ENCODE measurements around the gene CAMK1D. TPM values are rescaled to one million over a fixed set of nuclear protein-coding genes. Genes with fewer than 3 reads are reported as not detected.
"Not testable (repeated sequence)": the region's sequence is repeated elsewhere in the genome, so short reads cannot be mapped to it uniquely, and the experiment has no call there.

CAMK1D gene
- total and polyA plus RNA-seq, 2 experiments from 2014 or later: 4.6 to 7.2 TPM

GRCh38 chr10:12724807-12725579 is 375.6 kb downstream of the CAMK1D start:
- TF ChIP-seq STAT1 (IDR thresholded peaks at IDR 0.05; ENCODE audit: unreplicated experiment) (no peak), ETS1 (IDR thresholded peaks at IDR 0.05) (no peak), POLR2AphosphoS5 (IDR thresholded peaks at IDR 0.05; ENCODE audit: low read depth) (no peak), CREB1 (CRISPR knock-in tag; IDR thresholded peaks at IDR 0.05; ENCODE audit: low read depth) (no peak), JUNB (IDR thresholded peaks at IDR 0.05; ENCODE audit: unreplicated experiment) (no peak), ZNF462 (CRISPR knock-in tag; IDR thresholded peaks at IDR 0.05) (no peak), ZNF331 (CRISPR knock-in tag; IDR thresholded peaks at IDR 0.05; ENCODE audit: low read depth) (no peak)
- Histone ChIP-seq H3K4me2 (no peak overlapping the region), H3K9me2 (ENCODE audit: insufficient read depth) (no peaks in the 10 kb centered on the region), H4K20me1 (replicated peaks; ENCODE audit: insufficient read depth) (no peaks in the 10 kb centered on the region), H3K4me1 (ENCODE audit: insufficient read depth) (0 out of 2 replicates have a peak, but pooled peaks cover 7% of the 10 kb centered on the region), H3K36me3 (ENCODE audit: insufficient read depth) (no peaks in the 10 kb centered on the region), H2AFZ (no peak overlapping the region), H3K27ac (ENCODE audit: low read depth) (no peak overlapping the region), H3K79me2 (replicated peaks; ENCODE audit: insufficient read depth) (no peaks in the 10 kb centered on the region), H3K4me3 (no peak overlapping the region), H3F3A (replicated peaks; ENCODE audit: low read depth) (no peaks in the 10 kb centered on the region), H3K27me3 (ENCODE audit: insufficient read depth) (no peaks in the 10 kb centered on the region)
- H3K27me3 Mint-ChIP-seq (ENCODE audit: insufficient read depth, low read depth, poor library complexity): peaks cover 2% of the 10 kb centered on the region
- ATAC-seq: peak; percentile 72
- H3K9me3 Mint-ChIP-seq: no peaks in the 10 kb centered on the region
- peak; percentile 36 for DNase-seq (ENCODE audit: low spot score)
- H3K4me3 Mint-ChIP-seq: no peak overlapping the region
- H3K36me3 Mint-ChIP-seq (ENCODE audit: low read depth): no peaks in the 10 kb centered on the region
- 0 out of 2 replicates have a peak overlapping the region, but pooled peaks have one; percentile 42 for H3K27ac Mint-ChIP-seq
- peaks cover 14% of the 10 kb centered on the region for H3K4me1 Mint-ChIP-seq

GRCh38 chr10:12725580-12725888 is 376.2 kb downstream of the CAMK1D start:
- H3K27me3 ChIP-seq (ENCODE audit: insufficient read depth); H3K9me3 Mint-ChIP-seq; DNase-seq (ENCODE audit: low spot score); H3K27ac ChIP-seq (ENCODE audit: low read depth); H3K4me3 Mint-ChIP-seq; H2AFZ ChIP-seq; H3K4me2 ChIP-seq; H3K36me3 Mint-ChIP-seq (ENCODE audit: low read depth); H3K36me3 ChIP-seq (ENCODE audit: insufficient read depth); ATAC-seq; H3K4me1 ChIP-seq (ENCODE audit: insufficient read depth); H3K4me3 ChIP-seq; H3K79me2 ChIP-seq (replicated peaks; ENCODE audit: insufficient read depth); H3K27me3 Mint-ChIP-seq (ENCODE audit: insufficient read depth, low read depth, poor library complexity); H3F3A ChIP-seq (replicated peaks; ENCODE audit: low read depth); H4K20me1 ChIP-seq (replicated peaks; ENCODE audit: insufficient read depth); H3K9me2 ChIP-seq (ENCODE audit: insufficient read depth): not testable (repeated sequence)
- H3K27ac Mint-ChIP-seq: 0 out of 2 replicates have a peak overlapping the region, but pooled peaks have one; percentile 42
- H3K4me1 Mint-ChIP-seq: peaks cover 14% of the 10 kb centered on the region
